Right lobe of liver (tissue), 4 donors: ENCODE measurements around the gene ILRUN.

Experiments used
- POLR2A ChIP-seq: fragments of 450-650 bp; IDR thresholded peaks from one replicate; pipeline ENCODE4 v1.6.1; 2017; ENCODE audit warnings: antibody characterized with exemption, mild to moderate bottlenecking
- TF ChIP-seq, protein P1 (sequence below), 4 donors: fragments of 200-600 bp in 3 of 4; fragments of 450-650 bp in 1 of 4; IDR thresholded peaks; one replicate each; pipeline versions ENCODE4 v1.5.1 to v1.8.0; 2016 to 2022; ENCODE audit warnings: antibody characterized with exemption in 4 of 4, mild to moderate bottlenecking in 2 of 4
- donor health status: DM: no; HTN: no; CAD: no.
- donor health status: DM: no; HTN: no; CAD: no.
- donor health status: DM: no; HTN: yes; CAD: no.

DNA sequence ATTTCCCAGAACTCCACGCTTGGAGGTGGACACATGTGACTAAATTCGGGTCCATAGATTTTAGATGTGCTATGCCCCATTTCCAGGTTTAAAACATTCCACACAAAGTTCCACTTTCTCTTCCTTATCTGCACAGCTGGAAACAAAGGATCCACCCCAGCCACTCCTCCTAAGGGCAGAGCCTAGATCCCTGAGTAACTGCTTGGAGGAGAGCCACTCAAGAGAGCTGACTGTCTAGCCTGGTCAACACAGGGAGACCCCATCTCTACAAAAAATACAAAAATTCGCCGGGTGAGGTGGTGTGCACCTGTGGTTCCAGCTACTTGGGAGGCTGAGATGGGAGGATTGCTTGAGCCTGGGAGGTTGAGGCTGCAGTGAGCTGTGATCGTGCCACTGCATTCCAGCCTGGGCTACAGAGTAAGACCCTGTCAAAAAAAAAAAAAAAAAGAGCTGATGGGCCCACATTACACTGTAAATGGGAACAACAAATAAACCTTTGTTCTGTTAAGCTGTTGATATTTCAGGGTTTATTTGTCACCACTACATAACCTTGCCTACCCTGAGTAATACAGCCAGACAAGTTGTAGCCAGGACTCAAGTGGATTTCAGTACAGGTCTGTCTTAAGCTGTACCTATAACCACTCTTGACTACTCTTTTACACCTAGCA is 35.0 kb upstream of the ILRUN start:
- TF ChIP-seq, protein P1, sequence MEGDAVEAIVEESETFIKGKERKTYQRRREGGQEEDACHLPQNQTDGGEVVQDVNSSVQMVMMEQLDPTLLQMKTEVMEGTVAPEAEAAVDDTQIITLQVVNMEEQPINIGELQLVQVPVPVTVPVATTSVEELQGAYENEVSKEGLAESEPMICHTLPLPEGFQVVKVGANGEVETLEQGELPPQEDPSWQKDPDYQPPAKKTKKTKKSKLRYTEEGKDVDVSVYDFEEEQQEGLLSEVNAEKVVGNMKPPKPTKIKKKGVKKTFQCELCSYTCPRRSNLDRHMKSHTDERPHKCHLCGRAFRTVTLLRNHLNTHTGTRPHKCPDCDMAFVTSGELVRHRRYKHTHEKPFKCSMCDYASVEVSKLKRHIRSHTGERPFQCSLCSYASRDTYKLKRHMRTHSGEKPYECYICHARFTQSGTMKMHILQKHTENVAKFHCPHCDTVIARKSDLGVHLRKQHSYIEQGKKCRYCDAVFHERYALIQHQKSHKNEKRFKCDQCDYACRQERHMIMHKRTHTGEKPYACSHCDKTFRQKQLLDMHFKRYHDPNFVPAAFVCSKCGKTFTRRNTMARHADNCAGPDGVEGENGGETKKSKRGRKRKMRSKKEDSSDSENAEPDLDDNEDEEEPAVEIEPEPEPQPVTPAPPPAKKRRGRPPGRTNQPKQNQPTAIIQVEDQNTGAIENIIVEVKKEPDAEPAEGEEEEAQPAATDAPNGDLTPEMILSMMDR (IDR thresholded peaks at IDR 0.05): no peak
- TF ChIP-seq POLR2A: no peak
